ENCODE data around the gene STYXL1. TPM values are rescaled to one million over a fixed set of nuclear protein-coding genes. Genes with fewer than 3 reads are reported as not detected.

Gene STYXL1
- total RNA-seq, 2 donors from 2014 or later: 20.8 to 24.7 TPM

DNA sequence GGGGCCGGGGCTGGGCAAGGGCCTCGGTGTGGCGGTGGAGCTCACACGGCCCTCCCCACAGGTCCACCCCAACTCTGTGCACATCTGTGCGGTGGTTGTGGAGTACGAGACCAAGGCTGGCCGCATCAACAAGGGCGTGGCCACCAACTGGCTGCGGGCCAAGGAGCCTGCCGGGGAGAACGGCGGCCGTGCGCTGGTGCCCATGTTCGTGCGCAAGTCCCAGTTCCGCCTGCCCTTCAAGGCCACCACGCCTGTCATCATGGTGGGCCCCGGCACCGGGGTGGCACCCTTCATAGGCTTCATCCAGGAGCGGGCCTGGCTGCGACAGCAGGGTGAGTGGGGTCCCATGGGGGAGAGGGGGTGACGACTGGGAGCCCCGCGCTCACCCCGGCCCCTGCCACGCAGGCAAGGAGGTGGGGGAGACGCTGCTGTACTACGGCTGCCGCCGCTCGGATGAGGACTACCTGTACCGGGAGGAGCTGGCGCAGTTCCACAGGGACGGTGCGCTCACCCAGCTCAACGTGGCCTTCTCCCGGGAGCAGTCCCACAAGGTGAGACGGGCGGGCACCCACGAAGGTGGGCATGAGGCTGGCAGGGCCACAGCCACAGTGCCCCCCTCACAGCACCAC is 62.2 kb downstream of the STYXL1 start:
- intact Hi-C loops (cut with DNase I): no loop called here
- Histone ChIP-seq H3K27ac (no peak overlapping the region), H3K4me3 (no peak overlapping the region), H3K9me3 (no peaks in the 10 kb centered on the region), H3K4me1 (peaks cover 16% of the 10 kb centered on the region), H3K27me3 (no peaks in the 10 kb centered on the region), H3K36me3 (replicated peaks in 1 of 2; ENCODE audit: insufficient read depth in 1 of 2, low read depth in 2 of 2) (peaks cover 0 to 19% of the 10 kb centered on the region in 2 donors)
- ATAC-seq (no peak), DNase-seq (peak in 2 of 4 donors; percentile 29 to 41)
- WGBS, 2 donors: 77 to 89% methylated on average over 7 to 27 of the region's 41 CpGs
- TF ChIP-seq, protein P1, sequence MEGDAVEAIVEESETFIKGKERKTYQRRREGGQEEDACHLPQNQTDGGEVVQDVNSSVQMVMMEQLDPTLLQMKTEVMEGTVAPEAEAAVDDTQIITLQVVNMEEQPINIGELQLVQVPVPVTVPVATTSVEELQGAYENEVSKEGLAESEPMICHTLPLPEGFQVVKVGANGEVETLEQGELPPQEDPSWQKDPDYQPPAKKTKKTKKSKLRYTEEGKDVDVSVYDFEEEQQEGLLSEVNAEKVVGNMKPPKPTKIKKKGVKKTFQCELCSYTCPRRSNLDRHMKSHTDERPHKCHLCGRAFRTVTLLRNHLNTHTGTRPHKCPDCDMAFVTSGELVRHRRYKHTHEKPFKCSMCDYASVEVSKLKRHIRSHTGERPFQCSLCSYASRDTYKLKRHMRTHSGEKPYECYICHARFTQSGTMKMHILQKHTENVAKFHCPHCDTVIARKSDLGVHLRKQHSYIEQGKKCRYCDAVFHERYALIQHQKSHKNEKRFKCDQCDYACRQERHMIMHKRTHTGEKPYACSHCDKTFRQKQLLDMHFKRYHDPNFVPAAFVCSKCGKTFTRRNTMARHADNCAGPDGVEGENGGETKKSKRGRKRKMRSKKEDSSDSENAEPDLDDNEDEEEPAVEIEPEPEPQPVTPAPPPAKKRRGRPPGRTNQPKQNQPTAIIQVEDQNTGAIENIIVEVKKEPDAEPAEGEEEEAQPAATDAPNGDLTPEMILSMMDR (IDR thresholded peaks at IDR 0.05): no peak
- no peak for TF ChIP-seq POLR2A (IDR thresholded peaks at IDR 0.05)

DNA sequence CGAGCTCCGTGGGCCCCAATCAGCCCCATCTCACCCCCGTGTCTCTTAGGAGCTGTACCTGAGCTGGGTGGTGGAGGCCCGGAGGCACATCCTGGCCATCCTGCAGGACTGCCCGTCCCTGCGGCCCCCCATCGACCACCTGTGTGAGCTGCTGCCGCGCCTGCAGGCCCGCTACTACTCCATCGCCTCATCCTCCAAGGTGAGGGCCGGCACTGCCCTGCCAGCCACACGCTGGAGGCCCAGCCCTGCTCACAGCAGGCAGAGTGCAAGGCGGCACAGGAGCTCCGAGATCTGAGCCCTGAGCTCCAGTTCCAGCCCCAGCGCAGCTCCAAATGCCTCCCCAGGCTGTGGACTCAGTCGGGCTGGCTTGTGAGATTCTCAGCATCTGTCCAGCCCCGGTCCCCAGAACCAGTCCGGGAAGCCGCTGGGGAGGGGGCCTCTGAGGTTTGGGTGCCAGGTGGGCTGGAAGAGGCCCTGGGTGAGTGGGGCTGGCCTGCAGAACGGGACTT is 62.7 kb downstream of the STYXL1 start:
- TF ChIP-seq, protein P1 (IDR thresholded peaks at IDR 0.05): no peak
- no peak for TF ChIP-seq POLR2A (IDR thresholded peaks at IDR 0.05)
- H3K4me3 ChIP-seq: no peak overlapping the region
- DNase-seq (peak in 1 of 4 donors; percentile 8), ATAC-seq (no peak)
- H3K27ac ChIP-seq: no peak overlapping the region
- 84 to 86% methylated on average over 14 to 16 of the region's 21 CpGs for WGBS, 2 donors
- peaks cover 15% of the 10 kb centered on the region for H3K4me1 ChIP-seq
- intact Hi-C loops (cut with DNase I): no loop called here
- H3K9me3 ChIP-seq: no peaks in the 10 kb centered on the region
- no peaks in the 10 kb centered on the region for H3K27me3 ChIP-seq
- peaks cover 0 to 19% of the 10 kb centered on the region in 2 donors for H3K36me3 ChIP-seq (replicated peaks in 1 of 2; ENCODE audit: insufficient read depth in 1 of 2, low read depth in 2 of 2)

DNA sequence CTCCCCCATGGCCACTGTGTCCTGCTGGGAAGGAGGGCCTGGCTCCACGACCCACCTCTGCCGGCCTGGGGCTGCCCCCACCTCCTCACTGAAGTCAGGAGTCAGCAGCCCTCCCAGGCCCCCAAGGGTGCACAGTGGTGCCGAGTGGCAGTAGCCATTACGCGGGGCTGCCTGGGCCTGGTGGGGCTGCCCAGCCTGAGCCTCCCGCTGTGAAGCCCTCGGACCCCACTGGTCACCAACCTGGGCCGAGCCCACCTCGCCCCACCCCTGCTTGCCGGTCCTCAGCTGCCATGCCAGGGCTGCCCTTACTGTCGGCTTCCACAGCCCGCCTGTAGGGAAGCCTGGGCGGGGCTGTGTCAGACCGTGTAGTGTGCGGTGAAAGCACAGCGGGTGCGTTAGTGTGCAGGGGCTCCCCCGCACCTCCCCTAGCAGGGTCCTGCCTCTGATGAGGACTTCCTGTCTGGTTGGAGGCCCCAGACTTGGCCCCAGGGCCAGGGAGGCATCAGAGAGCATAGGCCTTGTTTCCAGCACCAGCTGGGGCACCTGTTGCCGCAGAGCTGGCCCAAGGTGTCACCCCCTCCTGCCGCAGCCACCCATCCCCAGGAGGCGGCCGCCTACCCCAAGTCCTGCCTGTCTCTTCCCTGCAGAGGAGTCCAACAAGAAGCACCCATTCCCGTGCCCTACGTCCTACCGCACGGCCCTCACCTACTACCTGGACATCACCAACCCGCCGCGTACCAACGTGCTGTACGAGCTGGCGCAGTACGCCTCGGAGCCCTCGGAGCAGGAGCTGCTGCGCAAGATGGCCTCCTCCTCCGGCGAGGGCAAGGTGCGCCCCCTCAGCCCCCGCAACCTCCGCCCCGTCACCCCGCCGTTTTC is 63.4 kb downstream of the STYXL1 start:
- ATAC-seq (no peak), DNase-seq (peak in 1 of 4 donors; percentile 6)
- TF ChIP-seq, protein P1 (IDR thresholded peaks at IDR 0.05): no peak
- TF ChIP-seq POLR2A (IDR thresholded peaks at IDR 0.05): no peak
- H3K4me1 ChIP-seq: peaks cover 12% of the 10 kb centered on the region
- no peaks in the 10 kb centered on the region for H3K9me3 ChIP-seq
- no peaks in the 10 kb centered on the region for H3K27me3 ChIP-seq
- WGBS, 2 donors: 90 to 95% methylated on average over 26 to 38 of the region's 44 CpGs
- peaks cover 0 to 19% of the 10 kb centered on the region in 2 donors for H3K36me3 ChIP-seq (replicated peaks in 1 of 2; ENCODE audit: insufficient read depth in 1 of 2, low read depth in 2 of 2)
- H3K27ac ChIP-seq: no peak overlapping the region
- intact Hi-C loops (cut with DNase I): no loop called here
- no peak overlapping the region for H3K4me3 ChIP-seq

DNA sequence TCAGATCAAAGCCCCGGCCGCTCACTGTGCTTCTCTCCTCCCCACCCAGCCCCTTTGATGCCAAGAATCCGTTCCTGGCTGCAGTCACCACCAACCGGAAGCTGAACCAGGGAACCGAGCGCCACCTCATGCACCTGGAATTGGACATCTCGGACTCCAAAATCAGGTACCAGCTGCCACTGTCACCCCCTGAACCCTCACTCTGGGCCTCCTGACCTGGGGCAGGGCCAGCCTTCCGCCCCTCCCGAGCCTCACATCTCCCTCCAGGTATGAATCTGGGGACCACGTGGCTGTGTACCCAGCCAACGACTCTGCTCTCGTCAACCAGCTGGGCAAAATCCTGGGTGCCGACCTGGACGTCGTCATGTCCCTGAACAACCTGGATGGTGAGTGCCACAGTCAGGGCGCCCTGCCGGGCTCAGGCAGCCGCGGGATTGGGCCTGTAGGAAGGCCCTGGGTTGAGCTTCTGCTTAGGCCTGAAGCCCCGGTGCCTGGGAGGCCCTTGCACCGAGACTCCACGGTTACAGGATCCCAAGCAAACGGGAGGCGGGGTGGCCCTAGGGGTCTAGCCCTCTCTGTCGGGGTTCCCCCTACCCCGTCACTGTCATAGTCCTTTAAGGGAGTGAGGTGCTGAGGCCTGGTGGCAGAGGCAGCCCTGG is 64.2 kb downstream of the STYXL1 start:
- peaks cover 13% of the 10 kb centered on the region for H3K4me1 ChIP-seq
- H3K27ac ChIP-seq: no peak overlapping the region
- H3K9me3 ChIP-seq: no peaks in the 10 kb centered on the region
- no peaks in the 10 kb centered on the region for H3K27me3 ChIP-seq
- no peak for ATAC-seq
- H3K36me3 ChIP-seq (replicated peaks in 1 of 2; ENCODE audit: insufficient read depth in 1 of 2, low read depth in 2 of 2): peaks cover 0 to 19% of the 10 kb centered on the region in 2 donors
- DNase-seq: no peak
- intact Hi-C loops (cut with DNase I): no loop called here
- no peak overlapping the region for H3K4me3 ChIP-seq
- 60 to 87% methylated on average over 2 to 25 of the region's 26 CpGs for WGBS, 2 donors
- TF ChIP-seq, protein P1 (IDR thresholded peaks at IDR 0.05): no peak
- TF ChIP-seq POLR2A (IDR thresholded peaks at IDR 0.05): no peak

All from body of pancreas (tissue), 4 donors.